HepG2 (cell line): ENCODE results near the gene GSAP. TPM values are rescaled to one million over a fixed set of nuclear protein-coding genes. Genes with fewer than 3 reads are reported as not detected.

Experiments used
- DNMT1 ChIP-seq: sonication (generic); formaldehyde crosslinking; IDR thresholded peaks from 2 replicates; pipeline ENCODE4 v1.5.1; 2020; ENCODE audit warnings: mild to moderate bottlenecking, missing genetic modification reagents
- JUN ChIP-seq: sonication (generic); formaldehyde crosslinking; IDR thresholded peaks from 2 replicates; pipeline ENCODE4 v1.4.0; 2020; ENCODE audit warnings: mild to moderate bottlenecking, missing genetic modification reagents
- KDM2A ChIP-seq: sonication (generic); formaldehyde crosslinking; IDR thresholded peaks from 2 replicates; pipeline ENCODE4 v1.4.0; 2020; ENCODE audit warnings: low read depth, missing genetic modification reagents, borderline replicate concordance
- MATR3 ChIP-seq: sonication (generic); formaldehyde crosslinking; IDR thresholded peaks from 2 replicates; pipeline ENCODE4 v1.4.0; 2020; ENCODE audit warnings: missing genetic modification reagents
- NFIB ChIP-seq: sonication (generic); formaldehyde crosslinking; IDR thresholded peaks from 2 replicates; pipeline ENCODE4 v1.9.0; 2021; ENCODE audit warnings: missing genetic modification reagents, mild to moderate bottlenecking, borderline replicate concordance
- NFIC ChIP-seq: IDR thresholded peaks from 2 replicates; pipeline ENCODE4 v1.6.1; 2012; ENCODE audit warnings: mild to moderate bottlenecking, low read length, inconsistent platforms
- POGZ ChIP-seq: sonication (generic); formaldehyde crosslinking; IDR thresholded peaks from 2 replicates; pipeline ENCODE4 v1.4.0; 2020; ENCODE audit warnings: mild to moderate bottlenecking, missing genetic modification reagents
- PRPF4 ChIP-seq: fragments of 200-400 bp; formaldehyde crosslinking; IDR thresholded peaks from 2 replicates; pipeline ENCODE4 v1.6.1; 2016; ENCODE audit warnings: low read length, low read depth; ENCODE audit not compliant: poor library complexity, severe bottlenecking
- U2AF1 ChIP-seq: fragments of 200-400 bp; formaldehyde crosslinking; optimal IDR thresholded peaks from 2 replicates; pipeline ENCODE3; 2017; ENCODE audit warnings: mild to moderate bottlenecking, low read depth, low read length
- ZMYM3 ChIP-seq: sonication (generic); formaldehyde crosslinking; IDR thresholded peaks from 2 replicates; pipeline ENCODE4 v1.5.1; 2020; ENCODE audit warnings: mild to moderate bottlenecking, missing genetic modification reagents
- ZNF160 ChIP-seq: sonication (generic); formaldehyde crosslinking; IDR thresholded peaks from 2 replicates; pipeline ENCODE4 v1.8.0; 2022; ENCODE audit warnings: mild to moderate bottlenecking, inconsistent platforms, missing genetic modification reagents
- ZNF484 ChIP-seq: sonication (generic); formaldehyde crosslinking; IDR thresholded peaks from 2 replicates; pipeline ENCODE4 v1.5.1; 2020; ENCODE audit warnings: mild to moderate bottlenecking, low read depth, missing genetic modification reagents, borderline replicate concordance
- ZNF619 ChIP-seq: sonication (generic); formaldehyde crosslinking; IDR thresholded peaks from 2 replicates; pipeline ENCODE4 v1.4.0; 2020; ENCODE audit warnings: mild to moderate bottlenecking, missing genetic modification reagents
- polyA plus RNA-seq, 8 experiments: library from polyadenylated mRNA; depleted of rRNA in 3 of 8; stranded (reverse) in 7 of 8; unstranded in 1 of 8; fragments of >200 nt; fragmentation: Illumina TruSeq in 4 of 8; extraction: Trizol in 4 of 8; gene quantifications; 2 replicates each; pipeline versions ENCODE4 v1.2.1 to v1.2.3, GENCODE V29; 2011 to 2016; ENCODE audit warnings: low read depth in 4 of 8, missing spikeins in 1 of 8, mixed read lengths in 1 of 8; ENCODE audit not compliant: insufficient read depth in 1 of 8
- total RNA-seq, 5 experiments: library from RNA; depleted of rRNA; stranded (reverse); fragments of >200 nt; fragmentation: Illumina TruSeq; extraction: Trizol; gene quantifications; 2 replicates each; pipeline ENCODE4 v1.2.3, GENCODE V29; 2016; ENCODE audit warnings: low read depth in 1 of 5
- TF ChIP-seq, protein P1 (sequence below): sonication (generic); formaldehyde crosslinking; IDR thresholded peaks from 2 replicates; pipeline ENCODE4 v1.5.1; 2020; ENCODE audit warnings: missing genetic modification reagents, mild to moderate bottlenecking, borderline replicate concordance
- TF ChIP-seq, protein P2 (sequence below): sonication (generic); formaldehyde crosslinking; IDR thresholded peaks from 2 replicates; pipeline ENCODE4 v1.9.0; 2021; ENCODE audit warnings: missing genetic modification reagents, borderline replicate concordance
- TF ChIP-seq, protein P3 (sequence below): sonication (generic); formaldehyde crosslinking; IDR thresholded peaks from 2 replicates; pipeline ENCODE4 v1.5.0; 2020; ENCODE audit warnings: missing genetic modification reagents
- TF ChIP-seq, protein P4 (sequence below): sonication (generic); formaldehyde crosslinking; IDR thresholded peaks from 2 replicates; pipeline ENCODE4 v1.8.0; 2022; ENCODE audit warnings: missing genetic modification reagents, mild to moderate bottlenecking, moderate library complexity, borderline replicate concordance
- TF ChIP-seq, protein P5 (sequence below): IDR thresholded peaks from 2 replicates; pipeline ENCODE4 v1.4.0; 2020; ENCODE audit warnings: mild to moderate bottlenecking, missing genetic modification reagents

Gene GSAP
- total and polyA plus RNA-seq, 2 of the 13 experiments (the other 11 are each of a cell fraction or from before 2014, with no cell fraction given): 34.6 to 40.6 TPM

DNA sequence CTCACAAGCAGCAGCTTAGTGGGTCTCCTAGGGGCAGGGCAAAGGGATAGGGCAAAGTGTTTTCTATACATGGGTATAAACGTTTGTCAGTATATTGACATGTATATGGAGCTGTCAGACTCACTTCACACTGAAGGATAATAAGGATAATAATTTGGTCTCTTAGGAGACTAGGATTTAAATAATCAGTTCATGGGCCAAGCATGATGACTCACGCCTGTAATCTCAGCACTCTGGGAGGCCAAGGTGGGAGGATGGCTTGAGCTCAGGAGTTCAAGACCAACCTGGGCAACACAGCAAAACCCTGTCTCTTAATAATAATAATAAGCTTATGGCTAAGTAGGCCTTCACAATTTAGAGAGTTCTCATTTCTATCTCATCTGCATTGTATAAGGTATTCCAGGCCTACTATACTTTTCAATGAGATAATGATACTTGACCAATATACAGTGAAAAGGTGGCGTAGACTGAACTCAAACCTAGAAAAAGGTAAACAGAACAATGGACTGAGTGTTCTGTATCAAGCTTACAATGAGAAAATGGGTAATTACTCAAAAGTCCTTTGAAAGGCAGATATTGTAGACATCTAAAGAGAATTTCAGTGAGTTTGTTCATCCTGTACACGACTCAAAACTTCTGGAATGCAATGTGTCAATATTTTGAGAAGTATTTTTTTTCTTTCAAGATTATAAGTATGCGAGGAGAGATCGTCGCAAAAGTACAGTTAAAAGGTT lies 7.0 kb downstream of the GSAP start (continued):
- TF ChIP-seq, protein P1, sequence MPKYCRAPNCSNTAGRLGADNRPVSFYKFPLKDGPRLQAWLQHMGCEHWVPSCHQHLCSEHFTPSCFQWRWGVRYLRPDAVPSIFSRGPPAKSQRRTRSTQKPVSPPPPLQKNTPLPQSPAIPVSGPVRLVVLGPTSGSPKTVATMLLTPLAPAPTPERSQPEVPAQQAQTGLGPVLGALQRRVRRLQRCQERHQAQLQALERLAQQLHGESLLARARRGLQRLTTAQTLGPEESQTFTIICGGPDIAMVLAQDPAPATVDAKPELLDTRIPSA (CRISPR knock-in tag): no peak
- TF ChIP-seq, protein P2, sequence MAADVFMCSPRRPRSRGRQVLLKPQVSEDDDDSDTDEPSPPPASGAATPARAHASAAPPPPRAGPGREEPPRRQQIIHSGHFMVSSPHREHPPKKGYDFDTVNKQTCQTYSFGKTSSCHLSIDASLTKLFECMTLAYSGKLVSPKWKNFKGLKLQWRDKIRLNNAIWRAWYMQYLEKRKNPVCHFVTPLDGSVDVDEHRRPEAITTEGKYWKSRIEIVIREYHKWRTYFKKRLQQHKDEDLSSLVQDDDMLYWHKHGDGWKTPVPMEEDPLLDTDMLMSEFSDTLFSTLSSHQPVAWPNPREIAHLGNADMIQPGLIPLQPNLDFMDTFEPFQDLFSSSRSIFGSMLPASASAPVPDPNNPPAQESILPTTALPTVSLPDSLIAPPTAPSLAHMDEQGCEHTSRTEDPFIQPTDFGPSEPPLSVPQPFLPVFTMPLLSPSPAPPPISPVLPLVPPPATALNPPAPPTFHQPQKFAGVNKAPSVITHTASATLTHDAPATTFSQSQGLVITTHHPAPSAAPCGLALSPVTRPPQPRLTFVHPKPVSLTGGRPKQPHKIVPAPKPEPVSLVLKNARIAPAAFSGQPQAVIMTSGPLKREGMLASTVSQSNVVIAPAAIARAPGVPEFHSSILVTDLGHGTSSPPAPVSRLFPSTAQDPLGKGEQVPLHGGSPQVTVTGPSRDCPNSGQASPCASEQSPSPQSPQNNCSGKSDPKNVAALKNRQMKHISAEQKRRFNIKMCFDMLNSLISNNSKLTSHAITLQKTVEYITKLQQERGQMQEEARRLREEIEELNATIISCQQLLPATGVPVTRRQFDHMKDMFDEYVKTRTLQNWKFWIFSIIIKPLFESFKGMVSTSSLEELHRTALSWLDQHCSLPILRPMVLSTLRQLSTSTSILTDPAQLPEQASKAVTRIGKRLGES (CRISPR knock-in tag): no peak
- TF ChIP-seq, protein P3, sequence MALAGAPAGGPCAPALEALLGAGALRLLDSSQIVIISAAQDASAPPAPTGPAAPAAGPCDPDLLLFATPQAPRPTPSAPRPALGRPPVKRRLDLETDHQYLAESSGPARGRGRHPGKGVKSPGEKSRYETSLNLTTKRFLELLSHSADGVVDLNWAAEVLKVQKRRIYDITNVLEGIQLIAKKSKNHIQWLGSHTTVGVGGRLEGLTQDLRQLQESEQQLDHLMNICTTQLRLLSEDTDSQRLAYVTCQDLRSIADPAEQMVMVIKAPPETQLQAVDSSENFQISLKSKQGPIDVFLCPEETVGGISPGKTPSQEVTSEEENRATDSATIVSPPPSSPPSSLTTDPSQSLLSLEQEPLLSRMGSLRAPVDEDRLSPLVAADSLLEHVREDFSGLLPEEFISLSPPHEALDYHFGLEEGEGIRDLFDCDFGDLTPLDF (CRISPR knock-in tag): no peak
- TF ChIP-seq, protein P4, sequence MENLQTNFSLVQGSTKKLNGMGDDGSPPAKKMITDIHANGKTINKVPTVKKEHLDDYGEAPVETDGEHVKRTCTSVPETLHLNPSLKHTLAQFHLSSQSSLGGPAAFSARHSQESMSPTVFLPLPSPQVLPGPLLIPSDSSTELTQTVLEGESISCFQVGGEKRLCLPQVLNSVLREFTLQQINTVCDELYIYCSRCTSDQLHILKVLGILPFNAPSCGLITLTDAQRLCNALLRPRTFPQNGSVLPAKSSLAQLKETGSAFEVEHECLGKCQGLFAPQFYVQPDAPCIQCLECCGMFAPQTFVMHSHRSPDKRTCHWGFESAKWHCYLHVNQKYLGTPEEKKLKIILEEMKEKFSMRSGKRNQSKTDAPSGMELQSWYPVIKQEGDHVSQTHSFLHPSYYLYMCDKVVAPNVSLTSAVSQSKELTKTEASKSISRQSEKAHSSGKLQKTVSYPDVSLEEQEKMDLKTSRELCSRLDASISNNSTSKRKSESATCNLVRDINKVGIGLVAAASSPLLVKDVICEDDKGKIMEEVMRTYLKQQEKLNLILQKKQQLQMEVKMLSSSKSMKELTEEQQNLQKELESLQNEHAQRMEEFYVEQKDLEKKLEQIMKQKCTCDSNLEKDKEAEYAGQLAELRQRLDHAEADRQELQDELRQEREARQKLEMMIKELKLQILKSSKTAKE (CRISPR knock-in tag): no peak
- TF ChIP-seq, protein P5, sequence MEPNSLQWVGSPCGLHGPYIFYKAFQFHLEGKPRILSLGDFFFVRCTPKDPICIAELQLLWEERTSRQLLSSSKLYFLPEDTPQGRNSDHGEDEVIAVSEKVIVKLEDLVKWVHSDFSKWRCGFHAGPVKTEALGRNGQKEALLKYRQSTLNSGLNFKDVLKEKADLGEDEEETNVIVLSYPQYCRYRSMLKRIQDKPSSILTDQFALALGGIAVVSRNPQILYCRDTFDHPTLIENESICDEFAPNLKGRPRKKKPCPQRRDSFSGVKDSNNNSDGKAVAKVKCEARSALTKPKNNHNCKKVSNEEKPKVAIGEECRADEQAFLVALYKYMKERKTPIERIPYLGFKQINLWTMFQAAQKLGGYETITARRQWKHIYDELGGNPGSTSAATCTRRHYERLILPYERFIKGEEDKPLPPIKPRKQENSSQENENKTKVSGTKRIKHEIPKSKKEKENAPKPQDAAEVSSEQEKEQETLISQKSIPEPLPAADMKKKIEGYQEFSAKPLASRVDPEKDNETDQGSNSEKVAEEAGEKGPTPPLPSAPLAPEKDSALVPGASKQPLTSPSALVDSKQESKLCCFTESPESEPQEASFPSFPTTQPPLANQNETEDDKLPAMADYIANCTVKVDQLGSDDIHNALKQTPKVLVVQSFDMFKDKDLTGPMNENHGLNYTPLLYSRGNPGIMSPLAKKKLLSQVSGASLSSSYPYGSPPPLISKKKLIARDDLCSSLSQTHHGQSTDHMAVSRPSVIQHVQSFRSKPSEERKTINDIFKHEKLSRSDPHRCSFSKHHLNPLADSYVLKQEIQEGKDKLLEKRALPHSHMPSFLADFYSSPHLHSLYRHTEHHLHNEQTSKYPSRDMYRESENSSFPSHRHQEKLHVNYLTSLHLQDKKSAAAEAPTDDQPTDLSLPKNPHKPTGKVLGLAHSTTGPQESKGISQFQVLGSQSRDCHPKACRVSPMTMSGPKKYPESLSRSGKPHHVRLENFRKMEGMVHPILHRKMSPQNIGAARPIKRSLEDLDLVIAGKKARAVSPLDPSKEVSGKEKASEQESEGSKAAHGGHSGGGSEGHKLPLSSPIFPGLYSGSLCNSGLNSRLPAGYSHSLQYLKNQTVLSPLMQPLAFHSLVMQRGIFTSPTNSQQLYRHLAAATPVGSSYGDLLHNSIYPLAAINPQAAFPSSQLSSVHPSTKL (CRISPR knock-in tag): peak; percentile 87; the same call in 1 of the 2 replicates
- TF ChIP-seq POGZ (CRISPR knock-in tag): peak; percentile 51; the same call in 1 of the 2 replicates
- no peak for TF ChIP-seq DNMT1
- TF ChIP-seq ZMYM3 (CRISPR knock-in tag): peak; percentile 47; the same call in 1 of the 2 replicates
- peak; percentile 93 for TF ChIP-seq NFIC
- no peak for TF ChIP-seq ZNF484 (CRISPR knock-in tag)
- no peak for TF ChIP-seq ZNF619 (CRISPR knock-in tag)
- no peak for TF ChIP-seq NFIB (CRISPR knock-in tag)
- no peak for TF ChIP-seq PRPF4
- no peak for TF ChIP-seq ZNF160 (CRISPR knock-in tag)
- TF ChIP-seq U2AF1: no peak
- TF ChIP-seq KDM2A: 0 out of 2 replicates have a peak, but pooled peaks have one; percentile 7
- no peak for TF ChIP-seq MATR3 (CRISPR knock-in tag)
- peak; percentile 41; the same call in 1 of the 2 replicates for TF ChIP-seq JUN (CRISPR knock-in tag)
